Epithelial cell of umbilical artery (primary cell): ENCODE results near the gene ZFP3. TPM values are rescaled to one million over a fixed set of nuclear protein-coding genes. Genes with fewer than 3 reads are reported as not detected.

Source experiments
- total RNA-seq: library from RNA; depleted of rRNA; stranded (reverse); fragments of >200 nt; gene quantifications from 2 replicates; pipeline ENCODE4 v1.2.3, GENCODE V29; 2014

Gene ZFP3
- 0.97 and 1.2 TPM in 2 replicates for total RNA-seq

GRCh38 chr17:5078106-5079028 is at the start of gene ZFP3:
ZFP3 (plus strand) TSS chr17:5078467; CDS start chr17:5091505, 13,038 bp downstream.

GRCh38 chr17:5035315-5035714 is 43.0 kb upstream of the ZFP3 start, which contains the start of gene SLC52A1:
SLC52A1 (minus strand) TSS chr17:5035426; CDS start chr17:5034606, 820 bp downstream.

DNA sequence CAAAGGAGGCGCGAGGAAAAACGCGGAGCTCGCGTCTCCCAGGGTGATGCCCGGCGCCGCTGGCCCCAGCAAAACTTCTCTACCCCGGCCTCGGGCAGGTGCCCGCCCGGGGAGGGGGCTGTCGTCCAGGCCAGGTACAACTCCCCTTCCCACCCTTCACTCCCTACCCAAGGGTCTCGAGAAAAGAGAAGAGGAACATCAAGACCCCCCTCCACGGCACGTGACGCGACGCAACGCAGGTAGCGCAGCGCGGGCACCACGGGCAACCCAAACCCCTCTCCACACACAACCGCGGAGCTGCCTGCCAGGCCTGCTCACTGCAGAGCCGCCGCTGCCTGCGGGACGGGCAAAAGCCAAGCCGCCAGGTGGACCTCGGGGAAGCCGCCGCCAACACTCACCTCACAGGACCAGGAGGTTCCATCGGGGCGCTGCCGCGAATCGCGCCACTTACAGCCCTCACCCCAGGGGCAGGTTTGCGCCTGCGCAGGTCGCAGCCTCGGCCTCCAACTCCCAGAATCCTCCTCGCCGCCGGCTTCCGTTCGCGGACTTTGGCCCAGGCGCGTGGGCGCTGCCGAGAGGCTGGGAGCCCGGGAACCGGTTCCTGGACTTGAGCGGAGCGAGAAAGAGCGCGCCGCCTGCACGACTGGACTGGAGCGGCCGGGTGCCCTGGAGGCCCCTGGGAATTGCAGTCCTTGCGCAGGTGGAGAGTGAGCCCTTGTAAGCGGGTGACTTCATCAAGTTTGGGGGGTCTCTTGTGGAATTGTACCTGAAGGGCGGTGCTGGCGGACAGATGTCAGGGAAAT is 33.3 kb downstream of the ZFP3 start, which contains the start of gene ZNF232:
Gene ZNF232, minus strand, starts transcription at position 477 of the 803 bp plus-strand sequence. Its CDS starts 56 bp downstream, at position 421.

GRCh38 chr17:5115673-5116651 is 37.7 kb downstream of the ZFP3 start, which contains the start of gene USP6:
USP6 (plus strand) TSS chr17:5116032; CDS start chr17:5130368, 14,336 bp downstream.

Other genes starting within 250 kb of the ZFP3 start
- 19.1 and 24.0 TPM in 2 replicates for gene MINK1, start 245.1 kb upstream of the ZFP3 start, total RNA-seq
- gene C17orf107, start 178.9 kb upstream of the ZFP3 start, total RNA-seq = 0.61 and 1.3 TPM in 2 replicates
- gene CHRNE, start 175.4 kb upstream of the ZFP3 start, total RNA-seq = 0.30 and 0.97 TPM in 2 replicates
- not detected in 2 replicates for gene GP1BA, start 146.2 kb upstream of the ZFP3 start, total RNA-seq
- 56.8 and 59.4 TPM in 2 replicates for gene SLC25A11, start 138.4 kb upstream of the ZFP3 start, total RNA-seq
- 11.0 and 11.2 TPM in 2 replicates for gene RNF167, start 138.2 kb upstream of the ZFP3 start, total RNA-seq
- gene PFN1, start 129.9 kb upstream of the ZFP3 start, total RNA-seq = 292 and 379 TPM in 2 replicates
- 1.3 and 2.3 TPM in 2 replicates for gene ENO3, start 127.3 kb upstream of the ZFP3 start, total RNA-seq
- gene SPAG7, start 110.7 kb upstream of the ZFP3 start, total RNA-seq = 55.2 and 56.5 TPM in 2 replicates
- gene CAMTA2, start 90.8 kb upstream of the ZFP3 start, total RNA-seq = 3.2 and 8.1 TPM in 2 replicates
- not detected in 2 replicates for gene INCA1, start 80.9 kb upstream of the ZFP3 start, total RNA-seq
- 44.4 and 60.1 TPM in 2 replicates for gene KIF1C, start 80.5 kb upstream of the ZFP3 start, total RNA-seq
- gene SLC52A1, start 43.0 kb upstream of the ZFP3 start, total RNA-seq = under 0.01 TPM in 1 of 2 replicates, not detected in the other
- gene ZNF232, start 33.4 kb downstream of the ZFP3 start, total RNA-seq = 4.9 and 6.4 TPM in 2 replicates
- gene USP6, start 37.6 kb downstream of the ZFP3 start, total RNA-seq = not detected in 2 replicates
- 1.6 and 5.0 TPM in 2 replicates for gene ZNF594, start 113.4 kb downstream of the ZFP3 start, total RNA-seq
- not detected in 2 replicates for gene SCIMP, start 156.4 kb downstream of the ZFP3 start, total RNA-seq
- 48.1 and 55.5 TPM in 2 replicates for gene RABEP1, start 203.8 kb downstream of the ZFP3 start, total RNA-seq